HG03103 (cell line): Measurements from ENCODE around the gene MCTP1.

Experiments
- ATAC-seq: cut with Tn5 transposase; IDR thresholded peaks from one replicate; pipeline ENCODE4 v1.9.1; 2021; ENCODE audit warnings: low read depth; ENCODE audit not compliant: unreplicated experiment

Gene MCTP1

GRCh38 chr5:94784536-94785505 lies 500.1 kb downstream of the MCTP1 start:
- ATAC-seq = no peak

GRCh38 chr5:94782383-94782782 lies 502.5 kb downstream of the MCTP1 start:
- ATAC-seq = no peak

GRCh38 chr5:94779684-94780083 lies 505.2 kb downstream of the MCTP1 start:
- ATAC-seq = no peak

GRCh38 chr5:94778732-94779131 lies 506.2 kb downstream of the MCTP1 start:
- ATAC-seq = no peak

- no peak for ATAC-seq
Observed at GRCh38 chr5:94778299-94778698, 506.6 kb downstream of the MCTP1 start.

- ATAC-seq = no peak
Observed at GRCh38 chr5:94777056-94777880, 507.6 kb downstream of the MCTP1 start.

- ATAC-seq = no peak
Observed at GRCh38 chr5:94776167-94776566, 508.7 kb downstream of the MCTP1 start.

GRCh38 chr5:94775088-94775487 lies 509.8 kb downstream of the MCTP1 start:
- no peak for ATAC-seq

- no peak for ATAC-seq
Observed at GRCh38 chr5:94771742-94772141, 513.2 kb downstream of the MCTP1 start.

GRCh38 chr5:94769996-94770395 lies 514.9 kb downstream of the MCTP1 start:
- no peak for ATAC-seq

GRCh38 chr5:94761786-94762185 lies 523.1 kb downstream of the MCTP1 start:
- no peak for ATAC-seq

- ATAC-seq = no peak
Observed at GRCh38 chr5:94761055-94761454, 523.8 kb downstream of the MCTP1 start.

GRCh38 chr5:94759961-94760360 lies 524.9 kb downstream of the MCTP1 start:
- ATAC-seq = no peak

GRCh38 chr5:94759022-94759421 lies 525.9 kb downstream of the MCTP1 start:
- no peak for ATAC-seq

GRCh38 chr5:94754824-94755223 lies 530.1 kb downstream of the MCTP1 start:
- ATAC-seq = no peak

- no peak for ATAC-seq
Observed at GRCh38 chr5:94751460-94751859, 533.4 kb downstream of the MCTP1 start.

- no peak for ATAC-seq
Observed at GRCh38 chr5:94750681-94751080, 534.2 kb downstream of the MCTP1 start.

GRCh38 chr5:94749042-94749441 lies 535.9 kb downstream of the MCTP1 start:
- no peak for ATAC-seq

GRCh38 chr5:94748212-94748611 lies 536.7 kb downstream of the MCTP1 start:
- ATAC-seq = no peak

- ATAC-seq = no peak
Observed at GRCh38 chr5:94747371-94747770, 537.5 kb downstream of the MCTP1 start.

- peak; percentile 52 for ATAC-seq
Observed at GRCh38 chr5:94746731-94747124, 538.2 kb downstream of the MCTP1 start.
